Stimulated activated CD8-positive, alpha-beta memory T cell treated with anti-CD3 and anti-CD28 coated beads, Interleukin-4, amount 100 ng/mL, for 24 hours (primary cell): ENCODE measurements around the gene NELFA.
"Not testable (repeated sequence)": the region's sequence is repeated elsewhere in the genome, so short reads cannot be mapped to it uniquely, and the experiment has no call there.

Experiments
- DNase-seq: peaks from one replicate; pipeline ENCODE4 v3.0.0-alpha.2; 2020; ENCODE audit warnings: low read depth

NELFA gene

DNA sequence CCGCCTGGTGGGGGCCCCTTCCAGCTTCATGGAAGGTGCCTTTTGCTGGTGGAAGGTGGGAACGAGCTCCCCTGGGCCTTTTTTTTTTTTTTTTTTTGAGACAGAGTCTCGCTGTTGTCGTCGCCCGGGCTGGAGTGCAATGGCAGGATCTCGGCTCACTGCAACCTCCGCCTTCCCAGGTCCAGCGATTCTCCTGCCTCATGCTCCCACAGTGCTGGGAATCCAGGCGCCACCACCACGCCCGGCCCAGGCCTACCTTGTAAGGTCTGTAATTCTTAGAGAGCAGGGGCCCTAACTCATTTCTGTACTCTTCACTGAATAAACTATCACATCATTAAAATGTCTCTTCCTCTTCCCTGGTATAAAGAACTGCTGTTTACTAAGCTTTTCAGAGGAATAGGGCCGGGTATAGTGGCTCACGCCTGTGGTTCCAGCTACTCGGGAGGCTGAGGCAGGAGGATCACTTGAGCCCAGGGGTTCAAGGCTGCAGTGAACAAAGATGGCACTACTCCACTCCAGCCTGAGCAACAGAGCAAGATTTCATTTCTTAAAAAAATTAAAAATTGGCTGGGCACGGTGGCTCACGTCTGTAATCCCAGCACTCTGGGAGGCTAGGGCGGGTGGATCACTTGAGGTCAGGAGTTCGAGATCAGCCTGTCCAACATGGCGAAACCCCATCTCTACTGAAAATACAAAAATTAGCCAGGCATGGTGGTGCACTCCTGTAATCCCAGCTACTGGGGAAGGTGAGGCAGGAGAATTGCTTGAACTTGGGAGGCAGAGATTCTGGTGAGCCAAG, 14.9 kb downstream of the NELFA start:
- DNase-seq: not testable (repeated sequence)

DNA sequence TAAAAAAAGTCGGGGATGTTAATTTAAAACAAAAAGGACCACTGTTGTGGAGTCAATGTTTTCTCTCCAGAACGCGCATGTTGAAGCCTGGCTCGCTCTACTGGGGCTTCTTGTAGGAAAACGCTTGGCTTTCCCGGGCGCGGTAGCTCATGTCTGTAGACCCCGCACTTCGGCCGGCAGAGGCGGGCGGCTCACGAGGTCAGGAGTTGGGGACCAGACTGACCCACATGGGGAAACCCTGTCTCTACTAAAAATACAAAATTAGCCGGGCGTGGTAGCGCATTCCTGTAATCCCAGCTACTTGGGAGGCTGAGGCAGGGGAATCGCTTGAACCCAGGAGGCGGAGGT, 15.6 kb downstream of the NELFA start:
- no peak for DNase-seq

DNA sequence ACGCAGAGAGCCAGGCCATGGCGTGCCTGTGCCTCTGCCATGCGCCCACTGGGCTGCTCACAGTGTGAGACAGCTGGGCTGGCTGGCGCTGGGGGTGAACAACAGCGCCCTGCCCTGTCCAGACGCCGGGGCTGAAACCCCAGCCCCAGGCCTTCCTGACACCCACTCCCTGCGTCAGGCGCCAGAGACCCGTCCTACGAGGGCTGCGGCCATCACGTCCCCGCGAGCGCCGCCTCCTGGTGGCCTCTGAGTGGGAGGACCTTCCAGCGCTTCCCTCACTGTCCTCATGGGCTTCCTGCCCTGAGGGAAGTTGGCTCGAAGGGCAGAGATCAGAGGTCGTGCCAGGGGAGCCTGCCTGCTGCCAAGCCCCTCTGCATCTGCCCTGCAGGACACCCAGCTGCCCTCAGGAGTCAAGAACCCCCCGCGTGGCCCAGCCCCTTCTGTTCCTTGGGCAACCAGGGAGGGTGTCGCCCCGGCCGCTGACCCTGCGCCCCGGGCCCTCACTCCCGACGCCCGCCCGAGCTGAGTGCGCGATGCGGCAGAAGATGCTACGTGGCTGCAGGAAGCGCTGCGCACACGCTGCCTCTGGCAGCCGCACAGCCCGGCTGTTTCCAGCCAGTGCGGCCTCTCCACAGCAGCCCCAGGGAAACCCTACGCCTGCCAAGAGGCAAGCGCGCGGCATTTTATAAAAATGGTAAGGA, 16.2 kb downstream of the NELFA start:
- DNase-seq: no peak

DNA sequence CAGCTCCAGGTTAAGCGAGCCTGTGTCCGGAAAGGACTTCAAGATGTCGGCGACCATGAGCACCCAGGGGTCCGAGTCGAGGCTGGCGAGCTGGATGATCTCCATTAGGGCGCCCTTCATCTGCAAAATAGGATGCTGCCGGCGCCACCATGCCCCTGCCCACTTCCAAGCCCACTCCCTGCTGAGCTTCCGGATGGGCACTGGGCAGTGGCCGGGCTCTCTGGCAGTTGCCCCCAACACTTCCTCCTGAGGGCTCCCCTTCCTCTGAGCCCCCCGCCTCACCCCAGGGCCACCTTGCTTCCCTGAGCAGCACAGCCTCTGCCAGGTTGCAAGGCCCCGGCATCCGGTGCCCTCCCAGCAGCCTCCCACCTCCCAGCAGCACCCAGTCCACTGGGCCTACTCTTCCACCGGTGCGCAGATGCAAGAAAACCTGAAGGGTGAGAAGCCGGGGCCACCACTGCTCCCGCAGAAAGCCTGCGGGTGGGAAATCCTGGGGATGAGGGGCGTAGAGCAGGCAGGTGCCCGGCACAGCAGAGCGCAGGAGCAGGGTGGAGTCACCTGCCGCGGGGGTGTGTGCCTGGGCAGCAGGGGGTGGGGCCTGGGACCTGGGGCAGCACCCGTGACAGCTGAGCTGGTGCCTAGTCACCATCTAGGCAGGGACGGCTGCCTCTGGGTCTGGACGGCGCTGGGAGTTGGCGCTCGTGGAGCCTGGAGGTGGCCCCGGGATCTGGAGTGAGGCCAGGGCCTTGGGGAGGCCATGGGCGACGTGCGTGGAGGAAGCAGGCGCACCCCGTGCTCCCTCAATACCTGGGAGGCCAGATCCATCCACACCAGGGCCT, 17.0 kb downstream of the NELFA start:
- DNase-seq: no peak

DNA sequence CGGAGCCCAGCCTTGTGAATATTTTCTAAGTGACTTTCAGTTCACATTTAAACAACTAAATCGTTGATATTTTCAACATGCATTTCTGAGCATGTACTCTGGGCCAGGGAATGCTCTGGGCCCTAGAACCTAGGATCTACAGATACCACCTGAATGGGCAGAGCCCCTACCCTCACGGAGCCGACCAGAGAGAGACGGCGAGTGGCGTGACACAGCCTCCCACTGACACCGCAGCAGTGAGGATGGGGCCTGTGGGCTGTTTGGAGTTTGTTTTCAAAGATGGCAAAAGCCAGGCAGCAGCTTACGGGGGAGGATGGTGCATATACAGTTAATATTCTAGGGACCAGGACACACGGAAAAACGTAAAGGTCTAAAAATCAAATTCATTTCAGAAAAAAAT, 17.7 kb downstream of the NELFA start:
- no peak for DNase-seq

DNA sequence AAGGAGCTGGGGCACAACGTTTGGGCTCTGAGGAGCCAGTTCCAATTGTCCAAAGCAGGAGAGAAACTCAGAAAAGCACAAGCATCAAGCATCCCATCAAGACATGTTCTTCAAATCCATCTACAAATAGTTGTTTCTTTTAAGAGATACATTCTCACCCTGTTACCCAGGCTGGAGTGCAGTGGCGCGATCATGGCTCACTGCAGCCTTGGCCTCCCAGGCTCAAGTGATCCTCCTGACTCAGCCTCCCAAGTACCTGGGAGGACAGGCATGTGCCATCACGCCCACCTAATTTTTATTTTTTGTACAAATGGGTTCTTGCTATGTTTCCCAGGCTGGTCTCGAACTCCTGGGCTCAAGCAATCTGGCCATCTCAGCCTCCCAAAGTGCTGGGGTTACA, 18.1 kb downstream of the NELFA start:
- DNase-seq: no peak

DNA sequence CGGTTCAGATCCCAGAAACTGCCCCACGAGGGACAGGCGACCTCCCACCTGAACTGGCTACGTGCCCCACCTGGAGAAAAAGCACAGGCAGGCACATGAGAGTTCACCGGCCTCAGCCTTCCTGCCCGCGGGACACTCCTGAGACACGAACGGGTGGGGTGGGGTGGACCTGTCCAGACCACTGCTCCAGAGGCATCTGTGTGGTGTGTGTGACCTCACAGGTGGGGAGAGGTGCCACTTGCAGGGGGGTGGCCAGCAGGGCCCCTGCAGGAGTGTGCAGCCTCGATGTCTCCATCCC, 18.5 kb downstream of the NELFA start:
- no peak for DNase-seq

DNA sequence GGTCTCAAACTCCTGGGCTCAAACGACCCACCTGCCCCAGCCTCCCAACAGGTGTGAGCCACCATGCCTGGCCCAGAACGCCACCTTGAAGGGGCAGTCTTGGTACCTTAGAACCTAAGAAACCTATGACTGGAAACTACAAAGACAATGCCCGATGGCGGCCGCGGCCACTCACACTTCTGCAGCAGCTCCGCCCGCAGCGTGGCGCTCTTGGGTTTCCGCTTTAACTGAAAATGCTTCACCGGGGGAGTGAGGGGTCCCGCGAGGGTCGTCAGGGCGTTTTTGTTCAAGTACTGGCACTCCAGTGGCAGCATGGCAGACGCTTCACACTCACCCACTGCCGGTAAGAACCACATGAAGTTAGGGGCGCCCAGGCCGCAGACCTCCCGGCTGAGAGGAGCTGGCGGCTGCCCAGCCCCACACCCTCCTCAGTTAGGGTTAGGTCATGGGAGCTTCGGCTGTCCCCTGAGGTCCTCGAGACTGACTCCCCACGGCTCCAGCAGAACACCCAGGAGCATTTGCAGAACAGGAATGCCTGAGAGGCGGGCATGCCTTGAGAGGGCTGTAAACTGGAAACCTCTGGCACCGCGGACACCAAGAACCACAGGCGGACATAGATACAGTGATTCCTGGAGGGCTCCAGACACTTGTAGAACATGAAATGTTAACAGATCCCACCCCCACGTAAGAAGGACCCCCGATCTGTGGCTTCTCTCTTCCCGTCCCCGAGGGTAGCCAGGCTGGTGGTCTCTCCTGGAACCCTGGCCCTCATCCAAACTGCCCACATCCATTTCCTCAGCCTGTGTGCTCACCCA, 19.0 kb downstream of the NELFA start:
- DNase-seq: no peak

DNA sequence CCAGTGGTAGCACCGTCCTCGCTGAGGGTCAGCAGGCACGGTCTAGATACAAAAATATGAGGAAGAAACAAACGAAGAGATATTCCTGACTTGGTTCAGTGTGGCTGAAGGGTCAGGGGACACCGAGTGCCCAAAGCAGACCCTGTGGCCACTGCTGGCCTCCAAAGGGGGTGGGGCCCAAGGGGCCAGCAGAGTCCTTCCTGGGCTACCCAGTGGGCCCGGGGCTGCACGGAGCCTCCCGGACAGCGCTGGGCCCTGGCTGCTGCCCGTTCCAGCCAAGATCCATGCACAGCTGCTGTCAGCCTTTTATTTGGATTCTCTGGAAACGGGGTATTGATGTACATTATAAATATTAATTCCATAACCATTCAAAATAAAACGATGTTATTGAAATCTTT, 20.4 kb downstream of the NELFA start:
- DNase-seq: no peak

DNA sequence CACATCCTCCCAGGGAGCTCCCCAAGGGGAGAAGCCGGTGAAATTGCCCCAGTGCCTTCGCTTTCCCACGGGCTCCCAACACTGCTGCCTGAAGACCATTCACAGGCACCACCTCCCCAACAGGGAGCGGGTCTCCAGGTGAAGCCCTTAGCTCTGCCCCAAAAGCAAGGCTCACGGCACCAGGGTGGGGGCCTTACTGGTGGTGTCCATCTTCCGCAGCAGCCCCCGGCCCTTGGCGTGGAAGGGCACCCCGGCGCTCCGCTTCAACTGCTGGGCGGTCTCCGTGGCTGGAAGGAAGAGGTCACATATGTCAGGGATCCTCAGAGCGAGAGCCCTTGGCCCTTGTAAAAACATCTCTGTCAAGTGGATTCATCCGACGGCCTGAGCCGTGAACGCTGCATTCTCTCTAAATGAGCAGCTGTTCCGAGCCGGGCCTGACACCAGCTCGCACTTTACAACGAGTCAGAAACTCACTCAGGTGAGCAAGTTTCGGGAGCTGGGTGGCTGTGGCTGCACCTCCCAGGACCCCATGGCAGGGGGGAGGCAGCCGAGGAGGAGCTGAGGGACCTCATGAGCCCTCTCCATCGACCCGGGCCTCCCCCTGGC, 20.9 kb downstream of the NELFA start:
- no peak for DNase-seq

DNA sequence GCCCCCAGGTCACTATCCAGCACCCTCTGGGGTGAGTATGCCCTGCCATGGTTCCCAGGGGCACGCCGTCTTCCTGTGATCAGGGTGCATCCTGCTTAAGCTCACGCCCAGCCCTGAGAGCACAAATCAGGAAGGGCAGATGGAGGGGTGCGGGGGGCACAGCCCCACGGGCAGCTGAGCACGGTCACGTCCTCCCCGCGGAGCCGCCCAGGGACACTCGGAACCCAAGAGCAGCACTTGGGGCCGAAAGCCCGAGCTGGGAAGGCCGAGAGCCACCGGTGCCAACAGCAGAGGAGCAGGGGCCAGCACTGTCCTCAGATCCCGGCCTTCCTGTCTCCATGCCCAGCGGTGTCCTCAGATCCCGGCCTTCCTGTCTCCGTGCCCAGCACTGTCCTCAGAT, 21.5 kb downstream of the NELFA start:
- no peak for DNase-seq

DNA sequence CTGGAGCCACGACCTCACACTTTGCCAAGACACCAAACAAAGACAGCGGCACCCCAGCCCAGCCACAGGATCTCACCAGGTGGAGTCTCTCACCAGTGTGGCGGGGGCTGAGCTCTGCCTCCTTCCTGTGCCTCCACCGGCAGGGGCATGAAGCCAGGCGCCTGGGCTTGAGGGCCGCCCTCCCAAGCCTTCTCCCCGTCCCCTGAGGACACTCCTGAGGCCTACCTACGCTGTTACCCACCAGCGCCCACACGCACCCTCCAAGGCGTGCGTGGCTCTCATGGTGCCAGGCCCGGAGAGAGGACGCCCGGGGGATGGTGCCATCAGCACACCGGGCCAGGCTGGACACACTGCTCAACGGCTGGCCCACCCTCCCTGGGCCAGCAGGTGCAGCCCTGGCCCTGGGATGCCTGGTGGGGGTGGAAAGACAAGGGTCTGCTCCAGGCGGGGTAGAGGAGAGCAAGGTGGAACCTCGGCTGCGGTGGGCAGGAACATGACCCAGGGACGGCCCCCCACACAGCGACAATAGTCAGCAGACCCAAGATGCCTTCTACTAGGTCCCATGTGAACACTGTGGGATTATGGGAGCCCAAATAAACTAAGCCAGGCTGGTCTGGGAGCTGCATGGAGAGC, 22.1 kb downstream of the NELFA start:
- DNase-seq: no peak

DNA sequence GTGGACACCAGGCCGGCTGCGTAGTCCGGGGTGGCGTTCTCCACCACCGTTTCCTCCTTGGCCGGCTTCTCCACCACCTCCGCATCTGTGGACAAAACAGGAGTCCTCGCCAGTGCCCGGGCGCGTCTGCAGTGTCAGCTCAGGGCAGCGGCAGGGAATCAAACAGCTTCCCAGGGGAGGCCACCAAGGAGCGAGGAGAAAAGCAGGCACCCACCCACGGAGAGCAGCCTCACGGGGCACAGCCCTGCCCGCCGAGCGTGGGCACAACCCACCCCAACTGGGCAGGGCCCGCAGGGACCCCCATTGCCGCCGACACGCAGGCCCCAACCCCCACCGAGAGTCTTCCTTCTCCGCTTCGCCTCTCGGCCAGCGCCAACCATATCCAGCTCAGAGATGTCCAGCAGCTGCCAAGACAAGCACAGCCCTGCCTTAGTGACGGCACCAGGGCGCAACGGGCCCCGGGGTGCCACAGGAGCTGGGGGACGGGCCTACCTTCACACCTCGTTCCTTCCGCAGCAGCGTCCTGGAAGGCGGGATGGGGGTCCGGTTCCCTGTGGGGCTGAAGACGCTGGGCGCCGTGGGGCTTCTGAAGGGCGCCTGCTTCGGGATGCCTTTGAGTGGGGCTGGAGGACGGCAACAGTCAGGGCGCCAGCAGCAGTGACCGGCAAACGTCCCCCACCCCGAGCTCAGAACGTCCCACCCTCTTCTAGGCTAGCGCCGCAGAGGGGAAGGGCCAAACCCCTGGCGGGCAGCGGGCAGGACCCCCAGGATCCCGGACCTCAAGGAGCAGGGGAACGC, 22.8 kb downstream of the NELFA start:
- DNase-seq: no peak

DNA sequence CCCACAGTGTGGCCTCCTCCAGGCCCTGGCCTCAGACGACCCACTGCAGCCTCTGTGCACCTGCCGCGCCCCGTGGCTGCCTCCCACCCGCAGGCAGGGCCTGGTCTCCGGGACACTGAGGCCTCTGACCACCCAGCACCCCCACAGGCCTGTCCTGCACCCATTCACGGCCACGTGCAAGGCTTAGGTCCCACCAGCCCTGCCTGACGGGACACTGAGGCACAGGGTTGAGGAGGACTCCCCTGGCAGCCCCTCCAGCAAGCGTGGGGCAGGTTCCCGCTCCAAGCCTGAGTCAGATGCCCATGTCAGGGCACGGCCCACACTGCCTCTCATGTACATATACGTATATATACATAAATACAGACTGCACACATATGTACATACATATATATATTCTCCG, 23.5 kb downstream of the NELFA start:
- no peak for DNase-seq

DNA sequence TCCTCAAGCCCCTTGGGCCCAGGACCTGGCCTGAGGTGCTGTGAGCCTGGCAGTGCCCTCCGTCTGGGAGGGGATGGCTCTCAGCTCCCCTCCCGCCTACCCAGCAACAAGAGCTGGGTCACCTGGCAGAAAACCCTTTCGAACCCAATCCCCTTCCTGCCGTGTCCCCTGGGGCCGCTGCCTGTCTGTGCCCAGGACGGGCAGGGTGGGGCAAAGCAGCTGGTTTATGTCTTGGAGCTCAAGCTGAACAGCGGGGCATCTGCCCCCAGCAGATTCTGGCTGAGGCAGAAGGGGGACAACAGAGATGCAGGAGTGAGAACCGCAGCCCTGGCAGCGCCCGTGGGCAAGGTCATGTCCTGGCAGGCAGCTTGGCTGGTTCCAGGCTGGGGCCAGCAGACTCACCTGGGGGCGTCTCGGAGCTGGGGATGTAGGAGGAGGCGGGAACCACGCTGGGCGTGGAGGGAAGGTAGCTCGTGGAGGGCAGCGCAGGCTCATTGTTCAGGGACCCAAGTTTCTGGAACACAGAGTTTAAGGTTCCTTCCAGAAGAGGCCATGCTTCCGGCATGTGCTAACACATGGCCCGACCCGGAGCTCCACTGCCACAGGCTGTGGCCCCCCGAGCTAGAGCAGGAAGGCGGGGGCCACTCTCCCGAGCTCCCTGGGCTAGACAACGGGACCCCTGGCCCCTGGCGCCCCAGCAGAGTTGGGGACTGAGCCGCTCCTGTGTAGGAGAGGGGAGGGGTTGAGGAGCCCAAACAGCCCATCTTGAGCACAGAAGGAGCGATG, 24.2 kb downstream of the NELFA start:
- no peak for DNase-seq

DNA sequence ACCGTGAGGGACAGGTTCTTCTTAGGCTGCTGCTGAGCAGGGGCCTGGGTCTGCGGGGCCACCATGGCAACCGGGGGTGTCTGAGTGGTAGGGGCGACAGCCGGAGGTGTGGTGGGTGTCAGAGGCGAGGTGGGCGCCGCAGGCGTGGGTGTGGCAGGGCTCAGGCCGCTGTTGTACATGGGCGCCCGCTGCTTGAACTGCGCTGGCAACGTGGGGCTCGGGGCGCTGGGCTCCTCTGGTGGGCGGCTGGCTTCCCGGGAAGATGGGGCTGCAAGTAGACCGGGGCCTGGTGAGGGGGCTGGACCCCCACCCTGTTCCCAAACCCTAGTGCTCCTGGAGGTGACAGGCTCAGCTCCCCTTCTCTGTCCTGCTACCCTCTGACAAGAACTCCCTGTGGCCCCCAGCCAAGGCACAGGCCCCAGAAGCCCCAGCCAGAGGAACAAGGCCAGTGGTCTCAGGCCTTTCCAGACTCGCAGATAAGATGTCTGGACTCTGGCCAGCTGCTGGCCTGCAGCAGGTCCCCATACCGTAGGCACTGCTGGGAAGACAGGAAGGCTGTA, 24.8 kb downstream of the NELFA start:
- no peak for DNase-seq

DNA sequence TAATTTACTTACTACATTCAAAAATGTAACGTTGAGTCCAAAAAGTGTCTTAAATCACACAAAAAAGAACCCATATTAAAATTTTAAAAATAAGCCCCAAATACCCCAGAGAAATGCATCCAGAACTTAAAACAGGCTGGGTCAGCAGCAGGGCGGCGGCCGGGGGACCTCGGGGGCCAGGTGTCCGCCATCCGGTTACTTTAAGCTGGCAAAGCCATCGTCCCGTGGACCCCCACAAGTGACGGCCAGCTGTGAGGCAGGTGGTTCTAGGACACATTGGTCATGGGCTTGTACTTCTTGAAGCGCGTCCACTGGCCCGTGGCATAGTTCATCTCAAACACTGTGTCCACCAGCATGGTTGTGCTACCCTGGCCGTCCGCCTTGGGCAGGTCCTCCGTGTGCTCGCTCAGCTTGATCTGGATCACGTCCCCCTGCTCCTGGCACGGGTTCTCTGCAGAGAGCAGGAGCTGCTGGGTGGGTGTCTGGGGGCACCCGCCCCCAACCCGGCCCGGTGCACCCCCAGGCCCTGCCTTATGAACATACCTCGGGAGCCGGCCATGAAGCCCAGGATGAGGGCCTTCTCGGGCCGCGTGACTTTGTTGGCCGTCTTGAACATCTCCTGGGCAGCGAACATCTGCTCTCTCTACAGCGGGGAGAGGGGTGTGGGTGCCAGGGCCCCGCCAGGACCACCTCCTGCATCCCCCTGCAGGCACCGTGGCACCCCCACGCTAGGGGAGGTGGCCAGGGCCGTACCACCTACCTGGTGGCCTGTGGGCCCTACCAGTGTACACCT, 25.5 kb downstream of the NELFA start:
- DNase-seq: no peak
